GM12878 (cell line): ENCODE data around the gene JAGN1. TPM values are rescaled to one million over a fixed set of nuclear protein-coding genes. Genes with fewer than 3 reads are reported as not detected.

Experiments
- ATAC-seq: fragments of 200-7000 bp; cut with Tn5 transposase; 3 replicates; pipeline ENCODE4 v1.9.1; 2020; ENCODE audit warnings: mild to moderate bottlenecking, moderate library complexity
- BruUV-seq: library from RNA; stranded (reverse); fragments of 400-500 nt; replicated peaks from 2 replicates; lab custom pipeline; 2021; lab: Mats Ljungman, UMichigan
- CTCF ChIA-PET: fragments of 300-600 bp; sonication (Branson Sonifier 250); formaldehyde crosslinking; extraction: SDS; loops from one replicate; lab custom pipeline; 2021; ENCODE audit warnings: inconsistent platforms; lab: Yijun Ruan, JAX
- POLR2A ChIA-PET: fragments of 350-600 bp; formaldehyde crosslinking; extraction: SDS; loops from one replicate; lab custom pipeline; 2021; ENCODE audit warnings: inconsistent platforms; lab: Charles Lee
- RAD21 ChIA-PET: fragments of 300-600 bp; sonication (Branson Sonifier 250); formaldehyde crosslinking; loops from one replicate; lab custom pipeline; 2023; ENCODE audit warnings: antibody characterized with exemption; ENCODE audit not compliant: unreplicated experiment; lab: Charles Lee
- SMC1A ChIA-PET: fragments of 300-600 bp; sonication (Branson Sonifier 250); formaldehyde crosslinking; loops from one replicate; lab custom pipeline; 2023; ENCODE audit not compliant: unreplicated experiment, uncharacterized antibody; lab: Charles Lee
- DNase-seq: peaks from one replicate; pipeline ENCODE4 v3.0.0-alpha.2; 2011; ENCODE audit warnings: low read depth, low spot score
- FAIRE-seq: peaks from 3 replicates; lab custom pipeline; 2011; peaks lifted over from hg19 to GRCh38; lab: Jason Lieb, UNC
- H2AFZ ChIP-seq: 2 replicates; pipeline ENCODE4 v1.6.0; 2011; ENCODE audit warnings: low read depth, low read length, control low read depth; ENCODE audit not compliant: control insufficient read depth
- H3K27ac ChIP-seq: 2 replicates; pipeline ENCODE4 v1.5.1; 2011; ENCODE audit warnings: control low read depth; ENCODE audit not compliant: control insufficient read depth, insufficient read depth
- H3K27me3 ChIP-seq, 2 experiments: replicated peaks in 1 of 2; 2 replicates each; pipeline versions ENCODE4 v1.6.0 to v1.6.1; 2011; ENCODE audit warnings: low read length in 1 of 2; ENCODE audit not compliant: control insufficient read depth in 2 of 2, insufficient read depth in 2 of 2
- H3K36me3 ChIP-seq, 2 experiments: 2 replicates each; pipeline ENCODE4 v1.5.1; 2011; ENCODE audit warnings: low read length in 1 of 2; ENCODE audit not compliant: control insufficient read depth in 2 of 2, insufficient read depth in 2 of 2
- H3K4me1 ChIP-seq: 2 replicates; pipeline ENCODE4 v1.6.1; 2011; ENCODE audit warnings: mild to moderate bottlenecking, low read length, moderate library complexity, mixed read lengths; ENCODE audit not compliant: control insufficient read depth, insufficient read depth
- H3K4me2 ChIP-seq: 2 replicates; pipeline ENCODE4 v1.6.0; 2011; ENCODE audit warnings: control low read depth; ENCODE audit not compliant: control insufficient read depth, insufficient read depth
- H3K4me3 ChIP-seq: fragments of 200-600 bp; sonication (generic); 2 replicates; pipeline ENCODE4 v1.5.1; 2016
- H3K79me2 ChIP-seq: 2 replicates; pipeline ENCODE4 v1.6.0; 2011; ENCODE audit warnings: low read length; ENCODE audit not compliant: control insufficient read depth, insufficient read depth
- H3K9ac ChIP-seq: 2 replicates; pipeline ENCODE4 v1.8.0; 2011; ENCODE audit warnings: low read length, control low read depth, mixed read lengths; ENCODE audit not compliant: control insufficient read depth, insufficient read depth
- H3K9me3 ChIP-seq: replicated peaks from 3 replicates; pipeline ENCODE4 v1.5.1; 2011; ENCODE audit warnings: mild to moderate bottlenecking, low read length; ENCODE audit not compliant: control insufficient read depth, insufficient read depth
- H4K20me1 ChIP-seq: 2 replicates; pipeline ENCODE4 v1.6.0; 2011; ENCODE audit not compliant: control insufficient read depth, insufficient read depth
- EED ChIP-seq: sonication (generic); IDR thresholded peaks from 2 replicates; pipeline ENCODE4 v1.6.1; 2016; ENCODE audit warnings: antibody characterized with exemption, low read depth
- IKZF1 ChIP-seq: fragments of 450-650 bp; conservative IDR thresholded peaks from 2 replicates; pipeline ENCODE4 v1.6.1; 2017; ENCODE audit warnings: antibody characterized with exemption, mild to moderate bottlenecking
- LARP7 ChIP-seq: fragments of 450-650 bp; IDR thresholded peaks from 2 replicates; pipeline ENCODE4 v1.6.1; 2017; ENCODE audit warnings: mild to moderate bottlenecking
- NFIC ChIP-seq: IDR thresholded peaks from 2 replicates; pipeline ENCODE4 v1.6.1; 2012; ENCODE audit warnings: low read depth, mild to moderate bottlenecking, inconsistent platforms, low read length, moderate library complexity
- NRF1 ChIP-seq: conservative IDR thresholded peaks from 2 replicates; pipeline ENCODE4 v1.6.1; 2011; ENCODE audit warnings: mild to moderate bottlenecking, low read depth, low read length, improper control_type of control experiment
- WGBS: methylation state at CpG from one replicate; pipeline ENCODE4 v1.1.6; 2016; ENCODE audit warnings: low lambda C conversion rate; ENCODE audit not compliant: insufficient replicate concordance, insufficient coverage; ENCODE audit errors: missing lambda C conversion rate; 5-methylcytosine and 5-hydroxymethylcytosine counted together
- in situ Hi-C: fragments of 300-500 bp; cut with MboI; formaldehyde crosslinking; loops from 9 replicates; pipeline ENCODE4 v1.14.3; 2018; ENCODE audit warnings: mixed read lengths
- intact Hi-C: fragments of 100-400 bp; cut with micrococcal nuclease; formaldehyde crosslinking; loops from one replicate; pipeline ENCODE4 v1.14.2; 2022; ENCODE audit not compliant: unreplicated experiment
- polyA plus RNA-seq, 11 experiments: library from polyadenylated mRNA; depleted of rRNA in 4 of 11; unstranded in 6 of 11; stranded (reverse) in 5 of 11; fragments of >200 nt; fragmentation: Nextera tagmentation in 4 of 11; fragmentation: Illumina TruSeq in 1 of 11; extraction: Ambion mirVana in 4 of 11; extraction: Trizol in 1 of 11; gene quantifications; 1 replicate in 1 of 11; 2 replicates in 10 of 11; pipeline versions ENCODE4 v1.2.1 to v1.2.3, GENCODE V29; 2011 to 2016; ENCODE audit warnings: inconsistent platforms in 2 of 11, missing spikeins in 2 of 11, low read depth in 1 of 11
- total RNA-seq, 4 experiments: library from RNA; depleted of rRNA in 3 of 4; stranded (reverse); fragments of >200 nt in 3 of 4; fragmentation: Illumina TruSeq in 1 of 4; extraction: Trizol in 1 of 4; gene quantifications; 2 replicates each; pipeline versions ENCODE4 v1.2.1 to v1.2.3, GENCODE V29; 2013 to 2021
- TF ChIP-seq, protein P1 (sequence below): IDR thresholded peaks from 2 replicates; pipeline ENCODE4 v1.6.1; 2011; ENCODE audit warnings: borderline replicate concordance, low read depth, mild to moderate bottlenecking, moderate library complexity, mixed read lengths, low read length; ENCODE audit not compliant: insufficient read depth; ENCODE audit errors: extremely low read length

The JAGN1 gene
- total and polyA plus RNA-seq, 10 of the 15 experiments (the other 5 are each of a cell fraction or from before 2014, with no cell fraction given) = 23.3 to 56.0 (median 35.4) TPM

DNA sequence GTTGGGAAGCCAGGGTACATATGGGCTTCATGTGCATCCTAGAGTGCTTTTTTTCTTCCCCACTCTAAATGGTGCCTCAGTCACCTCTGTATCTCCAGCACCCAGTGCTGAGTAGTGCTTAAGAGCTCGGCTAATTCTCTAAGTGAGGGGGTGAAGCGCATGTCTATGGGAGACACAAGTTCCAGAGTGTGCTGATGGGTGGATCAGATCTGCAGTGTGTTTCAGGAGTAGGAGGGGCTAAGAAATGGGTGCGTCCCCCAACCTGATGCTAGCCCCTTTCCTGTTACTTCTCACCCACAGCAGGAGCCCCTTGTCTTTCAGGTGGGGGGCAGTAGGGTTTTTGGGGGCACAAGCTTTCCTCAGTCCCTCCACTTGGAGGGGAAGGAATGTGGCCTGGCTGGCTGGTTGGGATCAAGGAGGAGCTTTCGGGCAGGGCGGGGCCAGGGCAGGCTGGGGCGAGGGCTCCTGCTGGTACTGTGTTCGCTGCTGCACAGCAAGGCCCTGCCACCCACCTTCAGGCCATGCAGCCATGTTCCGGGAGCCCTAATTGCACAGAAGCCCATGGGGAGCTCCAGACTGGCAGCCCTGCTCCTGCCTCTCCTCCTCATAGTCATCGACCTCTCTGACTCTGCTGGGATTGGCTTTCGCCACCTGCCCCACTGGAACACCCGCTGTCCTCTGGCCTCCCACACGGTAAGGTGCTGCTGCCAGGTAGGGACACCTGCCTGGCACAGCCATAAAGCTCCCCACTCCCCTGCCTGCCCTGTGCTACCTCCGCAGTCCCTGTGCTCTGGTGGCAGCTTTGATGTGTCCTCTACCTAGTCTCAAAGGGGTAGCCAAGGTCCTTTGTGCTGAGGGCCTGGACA lies 12.2 kb downstream of the JAGN1 start, which contains the start of gene IL17RE:
IL17RE (plus strand) TSS at position 477 of the 866 bp plus-strand sequence; CDS start at position 562, 85 bp downstream.
- no peak for DNase-seq
- H2AFZ ChIP-seq = peak within 1 kb of the TSS; percentile 48

DNA sequence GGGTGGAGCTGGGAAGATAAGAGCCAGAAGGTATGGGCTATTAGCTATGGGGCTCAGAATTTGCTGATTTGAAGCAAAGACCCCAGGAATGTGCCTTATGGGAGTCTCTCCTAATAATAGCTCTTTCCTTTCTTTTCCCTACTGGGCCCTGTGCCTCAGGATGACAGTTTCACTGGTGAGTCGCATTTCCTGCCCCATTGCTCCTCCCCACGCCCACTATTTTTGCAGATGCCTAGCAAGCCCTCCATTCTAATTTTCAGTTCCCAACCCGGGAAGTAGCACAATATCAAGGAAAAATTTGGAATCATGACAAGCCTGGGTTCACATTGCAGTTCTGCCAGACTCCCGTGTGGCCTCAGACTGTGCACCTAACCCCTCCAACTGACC lies 12.8 kb downstream of the JAGN1 start:
- H2AFZ ChIP-seq = no peak overlapping the region
- ATAC-seq = no peak
- no peak for FAIRE-seq

More for the DNA sequence above, 12.2 kb downstream of the JAGN1 start, which contains the start of gene IL17RE:
- FAIRE-seq (no peak), ATAC-seq (peak; percentile 10; the same call in 1 of the 3 replicates)
- RAD21 ChIA-PET = interaction anchor here (0.9 kb wide), 1 partner anchor 18 kb away, joined by 3 read pairs; no protein-coding TSS in a partner anchor
- TF ChIP-seq NRF1 = no peak
- Histone ChIP-seq H3K9ac (no peak within 1 kb of the TSS), H3K27ac (no peak within 1 kb of the TSS; the same call in 1 of the 2 replicates), H3K36me3 (no peaks in the 10 kb centered on the region; a peak in 1 of 4 replicates), H3K79me2 (no peaks in the 10 kb centered on the region), H3K9me3 (no peaks in the 10 kb centered on the region), H3K27me3 (no peaks in the 10 kb centered on the region), H3K4me2 (no peak within 1 kb of the TSS), H4K20me1 (no peaks in the 10 kb centered on the region), H3K4me3 (no peak within 1 kb of the TSS), H3K4me1 (peaks cover 8% of the 10 kb centered on the region)
- in situ Hi-C loops (no loop called here), intact Hi-C loops (no loop called here)
- no TSS peak for BruUV-seq
- SMC1A ChIA-PET = interaction anchor here (1.1 to 2.0 kb wide), 2 partner anchors 8 to 13 kb away, joined by 7 read pairs; no protein-coding TSS in a partner anchor
- 66% methylated on average over 13 of the region's 13 CpGs for WGBS
- CTCF ChIA-PET = interaction anchor here (1.6 kb wide), 1 partner anchor 29 kb away, joined by 7 read pairs; no protein-coding TSS in a partner anchor
- POLR2A ChIA-PET = interaction anchor here (0.6 to 2.8 kb wide), 6 partner anchors 9 to 73 kb away, joined by 3 to 9 read pairs (median 4); partner anchors contain the start of gene CIDEC

More for the DNA sequence above, 12.8 kb downstream of the JAGN1 start:
- TF ChIP-seq, protein P1, sequence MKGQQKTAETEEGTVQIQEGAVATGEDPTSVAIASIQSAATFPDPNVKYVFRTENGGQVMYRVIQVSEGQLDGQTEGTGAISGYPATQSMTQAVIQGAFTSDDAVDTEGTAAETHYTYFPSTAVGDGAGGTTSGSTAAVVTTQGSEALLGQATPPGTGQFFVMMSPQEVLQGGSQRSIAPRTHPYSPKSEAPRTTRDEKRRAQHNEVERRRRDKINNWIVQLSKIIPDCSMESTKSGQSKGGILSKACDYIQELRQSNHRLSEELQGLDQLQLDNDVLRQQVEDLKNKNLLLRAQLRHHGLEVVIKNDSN = no peak
- TF ChIP-seq LARP7 (no peak), EED (0 out of 2 replicates have a peak, but pooled peaks have one; percentile 30), IKZF1 (peak; percentile 36; the same call in 1 of the 2 replicates), NFIC (no peak)
- ChIA-PET CTCF (interaction anchor here (1.6 kb wide), 1 partner anchor 29 kb away, joined by 7 read pairs; no protein-coding TSS in a partner anchor), RAD21 (interaction anchor here (0.9 kb wide), 1 partner anchor 18 kb away, joined by 3 read pairs; no protein-coding TSS in a partner anchor), SMC1A (interaction anchor here (2.0 kb wide), 1 partner anchor 14 kb away, joined by 7 read pairs; no protein-coding TSS in a partner anchor), POLR2A (interaction anchor here (0.9 to 2.8 kb wide), 3 partner anchors 11 to 29 kb away, joined by 3 to 7 read pairs (median 3); partner anchors contain the start of gene CIDEC)
- H3K4me2 ChIP-seq = no peak overlapping the region
- intact Hi-C loops = no loop called here
- H3K27me3 ChIP-seq = no peaks in the 10 kb centered on the region
- no peaks in the 10 kb centered on the region for H3K79me2 ChIP-seq
- no peak overlapping the region for H3K9ac ChIP-seq
- no TSS peak for BruUV-seq
- no peak for DNase-seq
- WGBS = 22% methylated on average over 4 of the region's 4 CpGs
- no peaks in the 10 kb centered on the region for H4K20me1 ChIP-seq
- H3K36me3 ChIP-seq = no peaks in the 10 kb centered on the region
- no peak overlapping the region for H3K27ac ChIP-seq
- H3K4me3 ChIP-seq = no peak overlapping the region
- H3K4me1 ChIP-seq = peaks cover 8% of the 10 kb centered on the region
- in situ Hi-C loops = no loop called here
- no peaks in the 10 kb centered on the region for H3K9me3 ChIP-seq
